NCI-H1694 treated with DMSO at 0.1 percent for 48 hours (cell line): ENCODE measurements around the gene CDH4.

Source experiments
- DNase-seq: peaks from one replicate; lab custom pipeline; 2025; lab: John Stamatoyannopoulos, UW

CDH4 gene

DNA sequence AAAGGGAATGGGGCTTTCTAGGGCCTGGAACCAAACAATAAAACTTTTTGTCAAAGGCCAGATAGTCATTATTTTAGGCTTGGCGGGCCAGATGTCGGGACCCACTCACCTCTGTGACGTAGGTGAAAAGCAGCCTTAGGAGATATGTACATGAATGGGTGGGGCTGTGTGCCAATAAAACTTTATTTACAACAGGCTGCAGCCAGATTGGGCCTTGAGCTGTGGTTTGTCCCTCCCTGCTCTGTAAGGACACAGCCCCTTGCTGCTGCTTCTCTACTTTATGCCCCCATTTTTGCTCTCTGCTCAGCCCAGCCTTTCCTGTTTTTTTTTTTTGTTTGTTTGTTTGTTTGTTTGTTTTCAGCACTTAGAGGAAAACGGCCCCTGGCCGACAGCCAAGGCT, 32.7 kb downstream of the CDH4 start:
- no peak for DNase-seq

DNA sequence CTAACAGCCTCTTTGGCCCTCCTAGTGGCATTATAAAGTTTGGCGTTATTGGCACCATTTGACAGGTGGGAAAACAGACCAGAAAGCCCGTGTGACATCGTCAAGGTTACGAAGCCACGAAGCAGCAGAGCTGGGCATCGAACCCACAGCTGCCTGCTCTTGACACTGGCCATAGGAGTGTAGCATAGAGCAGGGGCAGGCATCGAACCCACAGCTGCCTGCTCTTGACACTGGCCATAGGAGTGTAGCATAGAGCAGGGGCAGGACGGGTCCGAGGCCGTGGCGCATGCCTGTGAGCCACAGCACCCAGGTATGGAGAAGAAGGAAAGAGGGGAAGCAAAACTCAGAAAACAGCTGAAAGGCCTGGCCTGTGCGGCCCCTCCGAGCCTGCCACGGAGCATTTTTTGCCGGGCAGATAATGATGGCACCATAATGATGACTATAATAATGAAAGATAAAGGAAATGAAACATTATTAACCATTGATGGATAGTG, 33.1 kb downstream of the CDH4 start:
- no peak for DNase-seq

DNA sequence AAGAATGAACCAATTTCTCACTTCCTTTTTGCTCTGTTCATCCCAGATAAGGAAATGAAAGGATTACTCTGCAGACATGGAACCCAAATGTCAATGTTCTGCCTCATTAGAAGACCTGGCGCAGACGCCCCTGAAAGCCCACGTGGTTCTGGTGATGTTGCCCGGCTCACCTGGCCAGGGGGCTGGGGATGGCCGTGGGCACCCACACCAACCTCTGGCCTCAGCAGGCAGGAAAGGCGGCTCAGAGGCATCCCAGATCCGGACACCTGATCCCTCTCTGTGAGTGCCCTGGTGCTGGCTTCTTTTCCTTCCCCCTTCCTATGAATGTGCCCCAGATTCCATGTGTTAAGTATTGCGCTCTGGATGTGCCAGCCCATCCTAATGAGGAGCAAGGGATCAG, 33.6 kb downstream of the CDH4 start:
- DNase-seq = no peak

DNA sequence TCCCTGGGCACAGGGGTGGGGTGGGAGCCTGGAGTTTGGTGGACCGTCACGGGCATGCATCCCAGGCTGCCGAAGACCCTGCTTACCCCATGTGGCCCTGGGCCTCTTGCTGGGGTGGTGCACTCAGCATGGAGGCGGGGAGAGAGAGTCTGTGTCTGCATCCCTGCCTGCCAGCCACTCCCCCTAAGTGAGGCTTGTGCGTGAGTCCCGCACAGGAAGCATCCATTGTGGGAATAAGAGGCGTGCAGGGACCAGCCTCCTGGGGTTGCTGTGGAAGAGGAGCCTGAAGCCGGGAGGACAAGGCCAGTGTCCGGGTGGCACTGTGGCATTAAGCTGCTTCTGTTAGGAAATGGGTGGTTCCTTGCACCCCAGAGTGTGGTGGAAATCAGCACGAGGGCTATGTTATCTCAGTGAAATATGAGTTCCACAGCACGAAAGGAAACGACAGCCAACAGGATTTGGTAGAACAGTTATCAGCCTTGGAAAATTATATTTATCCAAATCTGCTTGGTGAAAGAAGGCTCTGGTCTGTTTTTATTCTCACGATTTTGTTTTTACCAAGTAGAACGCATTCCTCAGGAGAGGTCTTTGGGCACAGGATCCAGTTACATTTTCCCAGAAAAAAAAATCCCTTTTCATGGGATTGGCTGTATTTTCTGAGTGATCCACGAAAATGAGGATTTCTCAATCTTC, 35.7 kb downstream of the CDH4 start:
- no peak for DNase-seq

DNA sequence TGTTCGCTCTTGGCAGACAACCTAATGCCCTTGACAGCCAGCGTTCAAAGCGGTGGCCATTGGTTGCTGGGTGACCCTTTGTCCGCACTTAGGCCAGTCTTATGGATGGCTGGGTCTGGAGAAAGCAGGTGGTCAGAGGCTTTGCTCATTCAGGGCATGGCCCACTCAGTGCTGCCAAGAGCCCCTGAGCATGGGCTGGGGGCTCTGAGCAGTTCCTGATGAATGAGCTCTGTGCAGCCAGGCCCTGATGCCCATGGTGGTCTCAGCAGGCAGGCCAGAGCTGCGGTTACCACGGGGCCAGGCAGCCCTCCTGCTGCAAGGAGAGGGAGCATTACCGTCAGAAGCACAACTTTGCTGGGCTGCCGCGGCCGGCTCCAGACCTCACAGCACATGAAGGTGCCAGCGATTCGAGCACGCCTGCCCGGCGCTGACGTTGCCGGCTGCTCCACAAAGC, 36.3 kb downstream of the CDH4 start:
- DNase-seq = no peak

DNA sequence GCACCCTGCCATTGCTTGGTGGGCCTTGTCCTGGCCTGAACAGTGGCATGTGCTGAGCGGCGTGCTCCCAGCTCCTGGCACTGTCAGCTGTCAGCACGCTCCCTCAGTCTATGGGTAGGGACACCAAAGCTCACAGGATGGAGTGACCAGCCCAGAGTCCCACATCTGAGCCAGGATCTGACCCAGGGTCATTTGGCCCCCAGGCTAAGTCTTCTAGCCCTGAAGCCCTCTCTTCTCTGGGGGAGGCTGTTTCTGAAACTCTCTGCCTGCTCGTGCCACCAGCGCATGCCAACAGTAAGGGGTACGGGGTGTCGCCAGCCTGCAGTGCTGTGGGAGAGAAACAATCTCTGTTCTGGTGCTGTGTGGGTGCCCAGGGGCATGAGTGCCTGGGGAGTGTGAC, 37.1 kb downstream of the CDH4 start:
- no peak for DNase-seq

DNA sequence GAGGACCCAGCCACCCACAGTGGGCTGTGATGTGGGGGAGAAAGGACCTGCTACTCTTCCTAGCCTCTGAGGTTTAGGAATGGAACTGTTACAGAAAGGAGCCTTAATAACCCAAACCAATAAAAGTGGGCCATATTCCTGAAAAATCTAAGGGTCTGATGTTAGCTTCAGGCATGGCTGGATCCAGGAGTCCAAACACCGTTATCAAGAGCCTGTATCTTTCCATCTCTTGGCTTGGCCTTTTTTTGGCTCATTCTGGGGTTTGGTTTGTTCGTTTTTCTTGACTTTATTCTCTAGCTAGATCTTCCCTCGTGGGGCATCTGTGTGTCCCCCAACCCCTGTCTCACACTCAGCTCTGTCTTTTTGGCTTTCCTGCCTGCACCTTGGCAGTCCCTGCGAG, 38.7 kb downstream of the CDH4 start:
- no peak for DNase-seq

DNA sequence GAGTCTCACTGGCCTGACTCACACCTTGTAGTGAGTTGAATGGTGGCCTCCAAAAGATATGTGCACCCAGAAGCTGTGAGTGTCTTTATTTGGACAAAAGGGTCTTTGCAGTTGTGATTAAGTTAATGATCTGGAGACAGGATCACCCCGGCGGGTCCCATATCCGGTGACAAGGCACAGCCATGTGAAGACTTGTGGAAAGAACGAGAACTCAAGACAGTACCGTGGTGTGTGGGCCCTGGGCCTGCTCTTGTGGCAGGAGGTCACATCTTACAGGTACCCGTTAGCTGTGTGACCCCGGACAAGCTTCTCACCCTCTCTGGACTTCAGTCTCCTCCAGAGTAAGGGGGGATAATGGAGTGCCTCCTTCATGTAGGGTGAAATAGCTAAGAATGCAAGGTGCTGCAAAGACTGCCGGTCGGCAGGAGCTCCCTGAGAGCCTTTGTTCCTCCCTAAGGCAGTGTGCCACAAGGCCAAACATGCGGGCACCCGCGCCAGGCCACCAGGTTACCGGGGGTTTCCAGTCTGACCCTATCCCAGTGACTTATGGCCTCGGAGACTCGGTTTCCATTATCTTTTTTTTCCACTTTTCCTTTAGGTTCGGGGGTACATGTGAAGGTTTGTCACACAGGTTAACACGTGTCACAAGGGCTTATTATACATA, 39.2 kb downstream of the CDH4 start:
- no peak for DNase-seq

DNA sequence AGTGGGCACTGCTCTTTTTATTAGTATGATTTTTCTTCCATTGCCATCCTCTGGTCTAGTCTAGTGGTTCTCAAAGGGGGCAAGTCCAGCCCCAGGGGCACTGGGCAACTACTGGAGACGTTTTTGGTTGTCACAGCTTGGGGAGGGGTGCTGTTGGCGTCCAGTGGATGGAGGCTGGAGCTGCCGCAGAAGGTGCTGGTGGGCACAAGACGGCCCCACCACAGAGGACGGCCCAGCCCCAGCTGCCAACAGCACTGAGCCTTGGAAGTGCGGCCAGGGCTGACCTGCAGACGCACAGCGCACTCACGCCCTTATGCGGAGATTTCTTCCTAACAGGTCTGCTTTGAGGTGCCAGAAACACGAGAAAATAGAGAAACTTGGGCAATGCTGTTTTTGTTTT, 40.3 kb downstream of the CDH4 start:
- DNase-seq = no peak

DNA sequence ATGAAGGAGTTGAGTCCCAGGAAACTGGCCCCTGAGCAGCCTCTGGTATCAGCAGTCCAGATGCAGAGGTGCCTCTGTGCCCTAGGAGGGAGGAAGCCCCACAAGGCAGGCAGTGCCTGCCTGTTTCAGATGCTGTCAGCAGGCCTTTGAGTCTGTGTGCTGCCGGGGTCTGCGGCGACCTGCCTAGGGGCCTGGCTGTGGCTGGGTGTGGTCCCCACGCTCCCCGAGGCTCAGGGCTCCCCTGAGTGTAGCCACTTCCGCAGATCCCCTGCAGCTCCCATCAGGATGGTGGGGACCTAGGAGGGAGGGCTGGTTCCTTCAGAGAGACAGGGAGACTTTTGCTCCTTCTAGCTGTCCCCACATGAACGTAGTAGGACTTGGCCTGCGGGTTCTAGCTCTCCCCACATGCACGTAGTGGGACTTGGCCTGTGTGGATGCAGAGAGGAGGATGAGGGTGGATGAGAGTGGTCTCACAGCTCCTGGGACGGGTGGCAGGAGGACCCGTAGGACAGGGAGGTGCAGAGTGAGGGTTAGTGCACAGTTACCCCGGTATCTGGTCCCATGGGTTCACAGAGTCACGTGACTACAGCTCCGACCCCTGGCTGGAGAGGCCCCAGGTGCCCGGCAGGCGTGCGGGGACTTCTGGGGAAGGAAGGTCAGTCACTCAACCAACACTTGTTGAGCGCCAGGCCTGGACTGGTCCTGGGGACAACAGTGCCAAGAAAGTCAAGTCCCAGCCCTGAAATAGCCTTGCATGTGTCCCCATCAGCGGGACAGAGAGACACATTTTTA, 41.0 kb downstream of the CDH4 start:
- no peak for DNase-seq

DNA sequence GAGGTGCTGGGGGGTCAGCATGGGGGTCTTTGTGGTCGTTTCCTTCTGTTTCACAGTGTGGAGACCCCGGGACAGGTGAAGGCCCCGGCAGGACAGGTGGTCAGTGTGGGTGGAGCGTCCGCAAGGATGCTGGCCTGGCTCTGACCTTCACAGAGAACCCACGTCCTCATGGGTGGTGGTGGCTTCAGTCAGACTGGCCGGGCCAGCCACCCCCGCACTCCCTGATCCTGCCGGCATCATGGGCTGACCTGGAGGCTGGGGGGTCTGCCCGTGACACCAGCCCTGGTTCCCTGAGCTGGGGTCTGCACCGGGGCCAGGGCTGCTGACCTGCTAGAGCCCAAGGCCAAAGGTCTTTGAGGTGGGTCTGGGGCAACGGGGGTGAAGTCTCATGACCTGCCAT, 41.9 kb downstream of the CDH4 start:
- DNase-seq = no peak

DNA sequence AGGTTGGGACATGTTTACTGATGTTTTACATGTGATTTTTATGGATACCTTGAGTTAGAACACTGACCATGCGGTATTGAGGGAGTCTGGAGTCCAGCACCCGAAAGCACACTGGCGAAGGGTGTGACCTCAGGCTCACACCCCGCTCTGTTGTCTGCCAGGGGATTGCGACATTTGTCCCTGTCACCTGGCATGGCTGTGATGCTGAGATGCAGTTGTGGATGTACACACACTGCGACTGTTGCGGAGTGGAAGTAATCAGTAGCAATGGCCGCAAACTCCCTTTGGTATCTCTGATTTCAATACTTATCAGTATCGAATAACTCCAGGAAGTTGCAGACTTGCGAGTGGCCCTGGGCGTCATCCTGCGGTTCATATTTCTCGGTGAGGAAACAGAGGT, 43.2 kb downstream of the CDH4 start:
- DNase-seq = no peak

DNA sequence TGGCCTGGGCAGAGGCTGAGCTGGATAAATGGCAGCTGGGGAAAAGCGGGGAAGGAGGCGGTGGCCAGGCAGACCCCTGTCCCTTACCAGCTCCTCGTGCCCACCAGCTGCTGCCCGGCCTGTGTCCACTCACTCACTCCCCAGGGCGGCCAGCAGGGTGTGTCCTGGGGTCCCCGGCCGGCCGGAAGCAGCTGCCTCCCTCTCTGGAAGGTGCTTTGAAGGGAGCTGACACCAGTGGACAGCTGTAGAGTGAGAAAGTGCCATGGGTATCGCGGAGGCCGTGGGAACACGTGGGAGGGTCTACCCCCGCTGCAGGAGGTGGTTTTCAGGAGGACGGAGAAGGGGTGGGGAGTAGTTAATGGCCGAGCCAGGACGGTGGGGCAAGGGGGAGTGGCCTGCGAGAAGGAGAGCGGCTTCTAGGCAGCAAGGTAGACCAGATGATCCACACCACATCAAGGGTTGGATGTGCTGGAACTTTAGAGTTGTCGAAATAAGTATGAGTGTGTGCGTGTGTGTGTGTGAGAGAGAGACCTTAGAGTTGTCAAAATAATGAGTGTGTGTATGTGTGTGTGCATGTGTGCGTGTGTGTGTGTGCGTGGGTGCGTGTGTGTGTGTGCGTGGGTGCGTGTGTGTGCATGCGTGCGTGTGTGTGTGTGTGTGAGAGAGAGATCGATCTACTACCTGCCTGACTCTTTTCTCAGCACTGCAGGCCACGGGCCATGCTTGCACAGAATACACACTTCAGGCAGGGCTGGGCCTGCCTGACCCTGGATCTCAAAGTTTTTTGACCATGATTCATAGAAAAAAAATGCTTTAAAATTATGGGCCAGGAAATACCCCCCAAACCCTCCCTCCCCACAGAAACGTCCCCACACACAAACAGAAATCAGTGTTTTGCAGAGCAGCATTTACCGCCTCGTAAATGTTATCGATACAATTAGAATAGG, 43.9 kb downstream of the CDH4 start:
- DNase-seq = no peak

DNA sequence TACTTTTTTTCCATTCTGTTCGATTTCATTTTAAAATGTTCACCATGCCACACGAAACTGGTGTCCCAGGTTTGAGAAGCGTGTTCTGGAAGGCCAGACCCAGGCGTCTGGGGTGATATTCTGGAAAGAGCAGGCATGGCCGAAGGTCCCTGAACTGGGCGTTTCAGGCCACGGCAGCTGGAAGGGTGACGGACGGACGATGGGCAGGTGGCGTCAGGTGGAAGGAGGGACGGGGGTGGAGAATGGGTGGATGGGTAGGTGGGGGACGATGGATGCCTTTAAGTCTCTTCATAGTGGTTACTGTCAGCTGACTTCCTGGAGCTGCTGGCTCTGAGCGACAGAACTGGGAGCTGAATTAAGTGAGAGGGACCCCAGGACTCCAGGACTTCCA, 44.6 kb downstream of the CDH4 start:
- no peak for DNase-seq

DNA sequence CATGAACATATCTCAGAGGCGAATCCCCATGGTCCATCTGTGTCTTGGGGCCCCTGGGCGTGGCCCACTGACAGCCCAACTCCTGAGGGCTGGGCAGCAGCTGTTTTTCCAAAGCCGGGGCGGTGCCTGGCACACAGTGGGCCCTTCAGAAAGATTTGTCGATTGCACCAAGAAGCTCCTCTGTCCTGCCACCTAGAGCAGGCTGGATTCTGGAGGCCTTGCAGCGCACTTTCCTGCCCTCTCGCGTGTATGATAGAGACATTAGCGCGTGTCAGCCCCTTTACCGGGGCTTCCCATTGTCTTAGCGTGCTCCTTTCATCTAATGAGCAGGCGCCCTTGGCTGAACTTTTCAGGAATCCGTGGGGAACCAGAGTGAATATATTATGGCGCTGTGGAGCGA, 45.4 kb downstream of the CDH4 start:
- no peak for DNase-seq

DNA sequence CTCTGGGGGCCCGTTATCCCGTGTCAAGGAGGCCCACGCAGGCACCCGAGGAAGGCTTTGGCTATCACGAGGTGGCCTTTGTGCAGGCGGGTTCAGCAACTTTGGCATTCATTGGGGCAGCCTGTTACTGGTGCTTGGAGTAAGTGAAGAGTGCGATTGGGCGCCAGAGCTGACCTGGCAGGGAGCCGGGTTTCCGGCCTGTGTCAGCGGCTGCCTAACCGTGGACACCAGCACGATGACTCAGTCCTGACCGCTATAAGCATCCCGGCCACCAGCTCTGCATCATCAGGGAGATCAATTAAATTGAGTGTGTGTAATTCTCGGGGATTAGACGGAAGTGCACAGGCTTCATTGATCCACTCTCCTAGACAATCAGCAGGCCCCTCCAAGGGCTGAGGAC, 45.9 kb downstream of the CDH4 start:
- no peak for DNase-seq

DNA sequence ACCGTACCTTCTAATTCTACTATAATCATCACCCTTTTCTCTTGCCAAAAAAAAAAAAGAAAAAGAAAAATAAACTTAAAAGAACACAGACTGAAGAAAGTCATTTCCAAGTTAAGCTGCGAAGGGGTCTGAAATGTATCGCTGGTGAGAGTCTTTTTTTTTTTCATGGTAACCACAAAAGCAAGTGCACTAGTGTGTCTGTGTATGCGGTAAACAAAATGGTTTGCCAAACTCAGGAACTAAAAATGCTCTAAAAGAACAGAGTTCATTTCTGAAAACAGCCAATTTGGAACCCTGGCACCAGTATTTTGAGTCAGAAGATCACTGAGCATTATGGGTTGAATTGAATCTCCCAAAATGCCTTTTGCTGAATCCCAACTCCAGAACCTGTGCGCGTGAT, 46.6 kb downstream of the CDH4 start:
- no peak for DNase-seq

DNA sequence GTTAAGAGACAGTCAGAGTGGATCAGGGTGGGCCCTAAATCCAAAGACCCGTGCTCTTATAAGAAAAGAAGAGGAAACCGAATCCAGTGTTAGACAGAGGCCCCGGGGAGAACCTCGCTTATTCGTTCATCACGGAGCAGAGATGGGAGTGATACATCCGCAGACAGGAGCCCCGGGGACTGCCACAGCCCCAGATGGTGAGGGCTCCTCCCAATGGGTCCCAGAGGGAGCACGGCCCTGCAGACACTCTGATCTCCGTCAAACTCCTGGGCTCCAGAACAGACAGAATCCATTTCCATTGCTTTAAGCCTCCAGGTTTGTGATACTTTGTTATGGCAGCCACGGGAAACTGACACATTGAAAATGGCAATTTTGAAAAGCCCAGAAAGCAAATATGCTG, 47.0 kb downstream of the CDH4 start:
- DNase-seq = no peak

DNA sequence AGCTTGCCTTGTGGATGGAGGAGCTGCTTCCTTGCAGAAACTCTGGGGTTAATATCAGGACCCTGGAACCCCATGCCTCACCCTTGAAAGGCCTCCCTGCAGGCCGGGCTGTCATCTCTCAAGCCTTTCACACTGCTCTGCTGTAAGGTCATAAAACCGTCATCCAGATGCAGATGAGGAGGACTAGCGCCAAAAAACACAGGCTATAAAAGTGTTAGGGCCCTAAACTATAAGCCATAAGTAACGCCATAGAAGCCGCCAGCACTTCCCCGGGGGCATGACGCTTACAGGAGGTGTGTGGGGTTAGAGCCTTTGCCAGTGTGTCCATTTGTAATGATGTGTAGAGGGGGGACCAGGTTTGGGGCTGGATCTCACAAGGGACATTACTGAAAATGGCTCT, 47.6 kb downstream of the CDH4 start:
- DNase-seq = no peak

DNA sequence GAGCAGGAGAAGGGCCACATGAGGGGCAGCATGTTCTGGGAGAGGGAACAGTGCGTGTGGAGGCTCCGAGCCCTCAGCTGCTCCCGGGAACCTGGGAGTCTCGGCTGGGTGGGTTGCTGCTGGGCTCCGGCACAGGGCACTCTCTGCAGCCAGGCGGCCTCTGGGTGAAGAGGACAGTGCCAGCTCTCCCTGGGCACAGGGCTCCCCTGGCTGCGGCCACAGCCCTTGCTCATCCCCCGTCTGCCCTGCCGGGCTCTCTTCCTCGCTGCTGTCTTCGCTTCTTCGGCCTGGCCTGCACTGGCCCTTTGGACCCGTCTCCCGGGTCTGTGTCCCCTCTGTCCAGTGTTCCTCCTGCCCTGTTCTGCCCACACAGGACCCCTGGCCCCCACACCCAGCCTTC, 48.2 kb downstream of the CDH4 start:
- no peak for DNase-seq

DNA sequence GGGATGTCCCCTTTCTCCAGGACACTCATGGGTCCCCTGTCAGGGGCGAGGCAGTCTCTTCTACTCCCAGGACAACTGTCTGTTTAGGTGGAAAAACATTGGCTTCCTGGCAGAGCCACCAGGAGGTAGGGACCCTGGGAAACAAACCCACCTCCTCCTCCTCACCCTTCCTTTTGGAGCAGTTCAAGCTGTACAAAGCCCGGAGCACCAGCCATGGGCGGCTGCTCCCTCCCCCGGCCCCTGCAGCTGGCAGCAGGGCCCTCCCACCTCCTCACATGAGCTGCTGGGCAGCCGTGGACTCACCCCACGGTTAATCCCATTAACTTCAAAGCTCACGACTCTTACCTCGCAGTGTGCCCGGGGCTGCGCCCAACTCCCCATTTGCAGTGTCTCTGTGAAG, 48.6 kb downstream of the CDH4 start:
- no peak for DNase-seq
